HepG2 (cell line): ENCODE data around the gene EEF1E1. TPM values are rescaled to one million over a fixed set of nuclear protein-coding genes. Genes with fewer than 3 reads are reported as not detected.

ENCODE experiments used
- BCL3 ChIP-seq: sonication (generic); formaldehyde crosslinking; IDR thresholded peaks from 2 replicates; pipeline ENCODE4 v1.5.1; 2020; ENCODE audit warnings: mild to moderate bottlenecking, missing genetic modification reagents, moderate library complexity
- CBX2 ChIP-seq, 2 experiments: fragments of 200-600 bp in 1 of 2; sonication (generic); formaldehyde crosslinking in 1 of 2; IDR thresholded peaks; 2 replicates each; pipeline versions ENCODE4 v1.7.0 to v1.8.1; 2018 to 2022; ENCODE audit warnings: low read depth in 2 of 2, low read length in 1 of 2, mild to moderate bottlenecking in 1 of 2, missing genetic modification reagents in 1 of 2
- DMAP1 ChIP-seq: IDR thresholded peaks from 2 replicates; pipeline ENCODE4 v1.6.1; 2016
- ELF4 ChIP-seq: sonication (generic); formaldehyde crosslinking; IDR thresholded peaks from 2 replicates; pipeline ENCODE4 v1.5.0; 2020; ENCODE audit warnings: missing genetic modification reagents, mild to moderate bottlenecking, moderate library complexity, borderline replicate concordance
- IKZF4 ChIP-seq: sonication (generic); formaldehyde crosslinking; IDR thresholded peaks from 2 replicates; pipeline ENCODE4 v1.5.1; 2020; ENCODE audit warnings: borderline replicate concordance, mild to moderate bottlenecking, low read depth, missing genetic modification reagents; ENCODE audit errors: not compliant biosample characterization
- KLF15 ChIP-seq: sonication (generic); formaldehyde crosslinking; IDR thresholded peaks from 2 replicates; pipeline ENCODE4 v1.8.1; 2023; ENCODE audit warnings: borderline replicate concordance, mild to moderate bottlenecking, inconsistent platforms, missing genetic modification reagents, mixed read lengths
- KLF6 ChIP-seq: IDR thresholded peaks from 2 replicates; pipeline ENCODE4 v1.8.0; 2016; ENCODE audit warnings: missing biosample characterization, missing genetic modification reagents
- NR2F2 ChIP-seq: IDR thresholded peaks from 2 replicates; pipeline ENCODE4 v1.6.1; 2012; ENCODE audit warnings: low read depth, inconsistent platforms, borderline replicate concordance
- PRDM15 ChIP-seq: sonication (generic); formaldehyde crosslinking; IDR thresholded peaks from 2 replicates; pipeline ENCODE4 v1.4.0; 2020; ENCODE audit warnings: missing genetic modification reagents
- SRSF1 ChIP-seq: fragments of 200-400 bp; formaldehyde crosslinking; optimal IDR thresholded peaks from 2 replicates; pipeline ENCODE3; 2017; ENCODE audit warnings: mild to moderate bottlenecking, low read depth, low read length, moderate library complexity
- TFAP4 ChIP-seq: sonication (generic); IDR thresholded peaks from 2 replicates; pipeline ENCODE4 v1.6.1; 2016; ENCODE audit warnings: low read depth, borderline replicate concordance
- THAP11 ChIP-seq: IDR thresholded peaks from 2 replicates; pipeline ENCODE4 v1.6.1; 2016; ENCODE audit warnings: missing biosample characterization, missing genetic modification reagents
- TP53 ChIP-seq: sonication (generic); formaldehyde crosslinking; conservative IDR thresholded peaks from 2 replicates; pipeline ENCODE4 v1.4.0; 2020; ENCODE audit warnings: missing genetic modification reagents
- TRIM24 ChIP-seq: sonication (generic); formaldehyde crosslinking; IDR thresholded peaks from 2 replicates; pipeline ENCODE4 v1.8.0; 2022; ENCODE audit warnings: mild to moderate bottlenecking, missing genetic modification reagents
- ZBTB3 ChIP-seq: sonication (generic); formaldehyde crosslinking; IDR thresholded peaks from 2 replicates; pipeline ENCODE4 v1.4.0; 2020; ENCODE audit warnings: low read depth, mild to moderate bottlenecking, moderate library complexity, missing genetic modification reagents, borderline replicate concordance
- ZFP82 ChIP-seq: sonication (generic); formaldehyde crosslinking; IDR thresholded peaks from 2 replicates; pipeline ENCODE4 v1.5.1; 2020; ENCODE audit warnings: mild to moderate bottlenecking, missing genetic modification reagents, borderline replicate concordance
- ZKSCAN5 ChIP-seq: sonication (generic); formaldehyde crosslinking; IDR thresholded peaks from 2 replicates; pipeline ENCODE4 v1.5.1; 2020; ENCODE audit warnings: mild to moderate bottlenecking, missing genetic modification reagents
- ZNF160 ChIP-seq: sonication (generic); formaldehyde crosslinking; IDR thresholded peaks from 2 replicates; pipeline ENCODE4 v1.8.0; 2022; ENCODE audit warnings: mild to moderate bottlenecking, inconsistent platforms, missing genetic modification reagents
- ZNF484 ChIP-seq: sonication (generic); formaldehyde crosslinking; IDR thresholded peaks from 2 replicates; pipeline ENCODE4 v1.5.1; 2020; ENCODE audit warnings: mild to moderate bottlenecking, low read depth, missing genetic modification reagents, borderline replicate concordance
- ZNF652 ChIP-seq: IDR thresholded peaks from 2 replicates; pipeline ENCODE4 v1.6.1; 2016; ENCODE audit warnings: low read depth, borderline replicate concordance
- ZNF777 ChIP-seq: sonication (generic); formaldehyde crosslinking; IDR thresholded peaks from 2 replicates; pipeline ENCODE4 v1.4.0; 2020; ENCODE audit warnings: missing genetic modification reagents
- ZNF841 ChIP-seq: sonication (generic); formaldehyde crosslinking; IDR thresholded peaks from 2 replicates; pipeline ENCODE4 v1.8.1; 2023; ENCODE audit warnings: missing genetic modification reagents, borderline replicate concordance
- ZSCAN21 ChIP-seq: sonication (generic); formaldehyde crosslinking; IDR thresholded peaks from 2 replicates; pipeline ENCODE4 v1.8.0; 2022; ENCODE audit warnings: mild to moderate bottlenecking, missing genetic modification reagents, moderate library complexity, borderline replicate concordance
- polyA plus RNA-seq, 8 experiments: library from polyadenylated mRNA; depleted of rRNA in 3 of 8; stranded (reverse) in 7 of 8; unstranded in 1 of 8; fragments of >200 nt; fragmentation: Illumina TruSeq in 4 of 8; extraction: Trizol in 4 of 8; gene quantifications; 2 replicates each; pipeline versions ENCODE4 v1.2.1 to v1.2.3, GENCODE V29; 2011 to 2016; ENCODE audit warnings: low read depth in 4 of 8, missing spikeins in 1 of 8, mixed read lengths in 1 of 8; ENCODE audit not compliant: insufficient read depth in 1 of 8
- total RNA-seq, 5 experiments: library from RNA; depleted of rRNA; stranded (reverse); fragments of >200 nt; fragmentation: Illumina TruSeq; extraction: Trizol; gene quantifications; 2 replicates each; pipeline ENCODE4 v1.2.3, GENCODE V29; 2016; ENCODE audit warnings: low read depth in 1 of 5

EEF1E1 gene
- total and polyA plus RNA-seq, 2 of the 13 experiments (the other 11 are each of a cell fraction or from before 2014, with no cell fraction given): 128 to 188 TPM

GRCh38 chr6:8063761-8064637 lies 38.3 kb downstream of the EEF1E1 start, which contains the start of gene BLOC1S5 (continued):
- TF ChIP-seq BCL3 (CRISPR knock-in tag) (peak; percentile 88; the same call in 1 of the 2 replicates), ZNF484 (no peak), TRIM24 (CRISPR knock-in tag) (no peak), ZNF841 (CRISPR knock-in tag) (no peak), THAP11 (CRISPR knock-in tag) (peak; percentile 94), ZNF777 (CRISPR knock-in tag) (peak; percentile 53), TP53 (no peak), ZSCAN21 (CRISPR knock-in tag) (peak; percentile 70; the same call in 1 of the 2 replicates), IKZF4 (CRISPR knock-in tag) (peak; percentile 29), ELF4 (CRISPR knock-in tag) (peak; percentile 99), ZFP82 (CRISPR knock-in tag) (no peak), ZBTB3 (CRISPR knock-in tag) (0 out of 2 replicates have a peak, but pooled peaks have one; percentile 64), KLF6 (CRISPR knock-in tag) (no peak; the same call in 1 of the 2 replicates), TFAP4 (peak; percentile 64), CBX2 (IDR thresholded peaks at IDR 0.05; ENCODE audit: low read depth, low read length) (no peak), CBX2 (CRISPR knock-in tag; IDR thresholded peaks at IDR 0.05; ENCODE audit: low read depth) (no peak), SRSF1 (peak; percentile 80), NR2F2 (no peak; the same call in 1 of the 2 replicates), ZNF652 (CRISPR knock-in tag) (no peak), DMAP1 (CRISPR knock-in tag) (peak; percentile 94), PRDM15 (CRISPR knock-in tag) (peak; percentile 44; the same call in 1 of the 2 replicates), ZNF160 (CRISPR knock-in tag) (0 out of 2 replicates have a peak, but pooled peaks have one; percentile 15), KLF15 (CRISPR knock-in tag) (peak; percentile 93; the same call in 1 of the 2 replicates), ZKSCAN5 (CRISPR knock-in tag) (0 out of 2 replicates have a peak, but pooled peaks have one; percentile 18)
